ENCODE results near the gene AHNAK2.

Gene AHNAK2

DNA sequence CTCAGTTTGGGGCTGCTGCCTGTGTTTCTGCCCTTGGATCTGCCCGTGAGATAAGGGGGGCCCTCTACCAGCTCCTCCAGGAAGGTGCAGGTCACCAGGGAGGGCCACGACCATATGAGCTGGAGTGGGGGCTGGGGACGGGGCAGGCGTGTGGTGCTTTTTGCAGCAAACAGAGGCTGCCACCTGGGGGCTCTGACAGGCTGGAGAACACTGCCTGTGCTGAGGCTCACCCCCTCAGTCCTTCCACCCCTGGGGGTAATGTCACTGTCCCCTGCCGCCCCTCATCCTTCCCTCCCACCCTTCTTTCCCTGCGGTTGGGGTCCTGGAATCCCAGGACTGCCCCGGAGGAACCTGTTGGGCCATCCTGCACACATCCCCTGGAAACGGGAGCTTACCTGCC is 50.3 kb downstream of the AHNAK2 start:
- Histone ChIP-seq H3K4me2 (ENCODE audit: low read length) (no peak overlapping the region), H4K20me1 (ENCODE audit: insufficient read depth, low read length) (no peaks in the 10 kb centered on the region), H2AFZ (ENCODE audit: low read length) (no peak overlapping the region), H3K9me3 (ENCODE audit: low read length) (peaks cover 3% of the 10 kb centered on the region; the same call in 1 of the 2 replicates), H3K36me3 (ENCODE audit: insufficient read depth, low read length) (no peaks in the 10 kb centered on the region; the same call in 1 of the 2 replicates), H3F3A (ENCODE audit: insufficient read depth, low read length) (no peaks in the 10 kb centered on the region), H3K4me1 (ENCODE audit: insufficient read depth, low read length, severe bottlenecking) (peaks cover 9% of the 10 kb centered on the region), H3K79me2 (ENCODE audit: insufficient read depth, low read length) (no peaks in the 10 kb centered on the region), H3K27ac (ENCODE audit: low read depth, low read length, poor library complexity, severe bottlenecking) (no peak overlapping the region), H3K27me3 (ENCODE audit: insufficient read depth, low read length) (peaks cover 5% of the 10 kb centered on the region; the same call in 1 of the 2 replicates), H3K9ac (ENCODE audit: low read length) (no peak overlapping the region), H3K9me2 (ENCODE audit: low read depth, low read length) (no peaks in the 10 kb centered on the region), H3K4me3 (ENCODE audit: low read depth, low read length, poor library complexity, severe bottlenecking) (no peak overlapping the region)
- TF ChIP-seq, protein P1, sequence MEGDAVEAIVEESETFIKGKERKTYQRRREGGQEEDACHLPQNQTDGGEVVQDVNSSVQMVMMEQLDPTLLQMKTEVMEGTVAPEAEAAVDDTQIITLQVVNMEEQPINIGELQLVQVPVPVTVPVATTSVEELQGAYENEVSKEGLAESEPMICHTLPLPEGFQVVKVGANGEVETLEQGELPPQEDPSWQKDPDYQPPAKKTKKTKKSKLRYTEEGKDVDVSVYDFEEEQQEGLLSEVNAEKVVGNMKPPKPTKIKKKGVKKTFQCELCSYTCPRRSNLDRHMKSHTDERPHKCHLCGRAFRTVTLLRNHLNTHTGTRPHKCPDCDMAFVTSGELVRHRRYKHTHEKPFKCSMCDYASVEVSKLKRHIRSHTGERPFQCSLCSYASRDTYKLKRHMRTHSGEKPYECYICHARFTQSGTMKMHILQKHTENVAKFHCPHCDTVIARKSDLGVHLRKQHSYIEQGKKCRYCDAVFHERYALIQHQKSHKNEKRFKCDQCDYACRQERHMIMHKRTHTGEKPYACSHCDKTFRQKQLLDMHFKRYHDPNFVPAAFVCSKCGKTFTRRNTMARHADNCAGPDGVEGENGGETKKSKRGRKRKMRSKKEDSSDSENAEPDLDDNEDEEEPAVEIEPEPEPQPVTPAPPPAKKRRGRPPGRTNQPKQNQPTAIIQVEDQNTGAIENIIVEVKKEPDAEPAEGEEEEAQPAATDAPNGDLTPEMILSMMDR (IDR thresholded peaks at IDR 0.05; ENCODE audit: low read length) = peak; percentile 10; the same call in 1 of the 2 replicates
- TF ChIP-seq EZH2 (IDR thresholded peaks at IDR 0.05; ENCODE audit: borderline replicate concordance, low read length) = no peak

DNA sequence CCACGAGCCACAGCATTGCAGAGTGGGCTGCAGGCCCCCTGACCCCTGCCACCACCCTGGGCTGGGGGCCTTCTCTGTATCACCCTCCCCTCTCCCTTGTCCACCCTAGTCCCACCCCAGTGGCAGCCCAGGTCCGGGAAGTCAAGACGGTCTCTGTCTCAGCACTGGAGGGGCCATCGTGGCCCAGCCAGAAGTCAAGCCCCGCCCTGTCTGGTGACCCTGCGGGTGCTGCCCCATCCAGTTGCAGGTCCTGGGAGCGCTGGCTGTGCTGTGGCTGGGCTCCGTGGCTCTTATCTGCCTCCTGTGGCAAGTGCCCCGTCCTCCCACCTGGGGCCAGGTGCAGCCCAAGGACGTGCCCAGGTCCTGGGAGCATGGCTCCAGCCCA is 50.8 kb downstream of the AHNAK2 start:
- H3K9ac ChIP-seq (ENCODE audit: low read length) = no peak overlapping the region
- no peak overlapping the region for H3K4me3 ChIP-seq (ENCODE audit: low read depth, low read length, poor library complexity, severe bottlenecking)
- H3K79me2 ChIP-seq (ENCODE audit: insufficient read depth, low read length) = no peaks in the 10 kb centered on the region
- no peaks in the 10 kb centered on the region for H4K20me1 ChIP-seq (ENCODE audit: insufficient read depth, low read length)
- no peak overlapping the region for H2AFZ ChIP-seq (ENCODE audit: low read length)
- H3K27me3 ChIP-seq (ENCODE audit: insufficient read depth, low read length) = peaks cover 5% of the 10 kb centered on the region; the same call in 1 of the 2 replicates
- no peak overlapping the region for H3K4me2 ChIP-seq (ENCODE audit: low read length)
- H3K9me3 ChIP-seq (ENCODE audit: low read length) = peaks cover 3% of the 10 kb centered on the region; the same call in 1 of the 2 replicates
- H3K4me1 ChIP-seq (ENCODE audit: insufficient read depth, low read length, severe bottlenecking) = peaks cover 9% of the 10 kb centered on the region
- H3K27ac ChIP-seq (ENCODE audit: low read depth, low read length, poor library complexity, severe bottlenecking) = no peak overlapping the region
- no peaks in the 10 kb centered on the region; the same call in 1 of the 2 replicates for H3K36me3 ChIP-seq (ENCODE audit: insufficient read depth, low read length)
- no peaks in the 10 kb centered on the region for H3K9me2 ChIP-seq (ENCODE audit: low read depth, low read length)
- H3F3A ChIP-seq (ENCODE audit: insufficient read depth, low read length) = no peaks in the 10 kb centered on the region
- TF ChIP-seq, protein P1 (IDR thresholded peaks at IDR 0.05; ENCODE audit: low read length) = no peak
- no peak for TF ChIP-seq EZH2 (IDR thresholded peaks at IDR 0.05; ENCODE audit: borderline replicate concordance, low read length)

DNA sequence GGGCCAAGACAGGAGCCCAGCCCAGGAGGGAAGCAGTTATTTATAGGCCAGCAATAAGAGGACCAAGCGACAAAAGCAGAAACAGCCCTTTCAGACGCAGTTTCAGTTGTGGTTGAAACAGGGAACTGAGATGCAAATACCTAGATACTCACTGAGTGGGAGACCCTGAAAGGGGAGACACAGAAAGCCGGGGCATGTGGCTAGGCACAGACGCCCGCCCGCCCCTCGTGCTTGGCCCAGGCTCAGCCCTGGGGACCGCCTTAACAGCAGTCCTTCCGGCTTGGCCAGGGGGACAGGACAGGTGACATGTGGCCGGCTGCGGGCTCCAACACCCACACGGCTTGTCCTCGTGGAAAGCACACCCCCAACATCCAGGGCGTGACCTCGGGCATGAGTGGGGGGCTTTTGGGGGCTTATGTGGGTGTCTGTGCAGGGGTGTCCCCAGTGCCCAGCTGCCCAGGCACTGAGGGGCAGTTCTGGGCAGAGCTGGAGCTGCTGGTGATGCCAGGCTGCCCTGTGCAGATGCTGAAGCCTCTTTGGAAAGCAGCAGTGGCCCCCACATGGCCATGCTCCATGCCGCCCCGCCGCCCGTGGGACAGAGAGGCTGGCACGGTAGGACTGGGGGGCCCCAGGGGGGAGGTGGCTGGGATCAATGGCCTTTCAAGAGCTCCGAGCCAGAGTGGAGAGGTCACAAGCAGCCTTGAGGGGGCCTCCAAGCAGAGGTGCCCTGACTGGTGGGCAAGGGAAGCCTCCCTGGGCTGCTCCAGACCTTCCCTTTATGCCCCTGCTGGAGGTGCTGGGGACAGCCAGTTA is 51.3 kb downstream of the AHNAK2 start:
- TF ChIP-seq, protein P1 (IDR thresholded peaks at IDR 0.05; ENCODE audit: low read length) = no peak
- TF ChIP-seq EZH2 (IDR thresholded peaks at IDR 0.05; ENCODE audit: borderline replicate concordance, low read length) = no peak
- Histone ChIP-seq H2AFZ (ENCODE audit: low read length) (no peak overlapping the region), H3K4me2 (ENCODE audit: low read length) (no peak overlapping the region; the same call in 1 of the 2 replicates), H3K4me1 (ENCODE audit: insufficient read depth, low read length, severe bottlenecking) (peaks cover 9% of the 10 kb centered on the region), H4K20me1 (ENCODE audit: insufficient read depth, low read length) (no peaks in the 10 kb centered on the region), H3K27me3 (ENCODE audit: insufficient read depth, low read length) (peaks cover 5% of the 10 kb centered on the region; the same call in 1 of the 2 replicates), H3K4me3 (ENCODE audit: low read depth, low read length, poor library complexity, severe bottlenecking) (no peak overlapping the region), H3K27ac (ENCODE audit: low read depth, low read length, poor library complexity, severe bottlenecking) (no peak overlapping the region), H3K9ac (ENCODE audit: low read length) (no peak overlapping the region), H3K36me3 (ENCODE audit: insufficient read depth, low read length) (no peaks in the 10 kb centered on the region; the same call in 1 of the 2 replicates), H3K9me3 (ENCODE audit: low read length) (peaks cover 3% of the 10 kb centered on the region; the same call in 1 of the 2 replicates), H3K9me2 (ENCODE audit: low read depth, low read length) (no peaks in the 10 kb centered on the region), H3F3A (ENCODE audit: insufficient read depth, low read length) (no peaks in the 10 kb centered on the region), H3K79me2 (ENCODE audit: insufficient read depth, low read length) (no peaks in the 10 kb centered on the region)
